Measurements from ENCODE around the gene OCA2.

Gene OCA2

GRCh38 chr15:27865323-27865922, 233.7 kb downstream of the OCA2 start:
- H3K27ac ChIP-seq: no peak overlapping the region
- TF ChIP-seq CTCF (conservative IDR thresholded peaks at IDR 0.05): no peak

DNA sequence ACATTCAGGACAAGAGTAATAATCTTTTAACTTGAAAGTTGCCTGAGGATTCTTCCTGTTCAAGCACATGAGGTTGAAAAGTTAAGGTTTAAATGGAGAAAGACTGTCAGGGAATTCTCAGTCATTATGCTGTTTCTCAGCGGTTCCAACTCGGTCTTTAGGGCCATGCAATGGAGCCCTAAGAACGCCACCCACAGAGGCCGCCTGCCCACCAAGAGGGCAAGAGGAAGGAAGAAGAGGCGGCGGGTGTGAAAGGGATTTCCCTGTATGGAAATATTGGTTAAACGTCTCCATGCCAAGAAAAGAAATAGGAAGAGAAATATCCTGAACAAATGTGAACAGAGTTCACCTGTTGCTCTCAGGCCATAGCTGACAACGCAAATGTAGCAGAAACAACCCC, 234.4 kb downstream of the OCA2 start:
- no peak for TF ChIP-seq CTCF (conservative IDR thresholded peaks at IDR 0.05)

DNA sequence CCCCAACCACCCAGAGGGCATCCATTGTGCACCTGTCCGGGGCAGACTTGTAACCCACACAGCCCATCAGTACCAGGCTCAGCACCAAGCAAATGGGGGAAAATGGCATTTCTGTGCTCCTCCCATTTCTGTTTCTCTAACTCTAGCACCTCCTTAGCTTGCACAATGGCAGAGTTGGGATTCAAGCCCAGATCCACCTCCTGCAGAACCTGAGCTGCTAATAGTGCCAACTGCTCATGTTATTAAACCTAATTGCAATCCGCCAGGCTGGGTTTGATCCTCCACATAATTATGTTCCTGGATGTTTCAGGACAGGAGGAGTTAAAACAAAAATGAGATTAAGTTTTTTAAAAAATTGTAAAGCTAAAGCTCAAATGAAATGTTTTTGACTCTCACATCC, 235.0 kb downstream of the OCA2 start:
- H3K27ac ChIP-seq: no peak overlapping the region
- TF ChIP-seq CTCF (conservative IDR thresholded peaks at IDR 0.05): no peak

More for the DNA sequence above, 234.4 kb downstream of the OCA2 start:
- no peak overlapping the region for H3K27ac ChIP-seq

DNA sequence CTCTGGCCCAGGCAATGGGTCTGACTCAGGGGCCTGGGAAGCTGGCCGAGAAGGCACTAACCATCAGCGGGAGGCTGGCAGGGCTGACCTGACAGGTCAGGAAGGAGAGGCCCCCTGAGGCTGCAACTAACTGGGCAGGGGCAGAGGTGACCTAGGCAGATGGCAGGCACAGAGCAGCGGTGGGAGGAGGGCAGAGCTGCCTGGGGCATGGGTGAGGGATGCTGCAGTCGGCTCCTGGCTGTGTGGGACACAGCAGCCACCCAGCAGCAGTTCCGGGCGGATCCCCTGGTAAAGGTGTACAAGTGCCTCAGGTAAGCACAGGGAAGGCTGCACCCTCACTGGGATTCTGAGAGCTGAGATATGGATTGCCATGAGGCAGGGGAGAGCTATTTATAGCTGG, 236.1 kb downstream of the OCA2 start:
- no peak overlapping the region for H3K27ac ChIP-seq
- no peak for TF ChIP-seq CTCF (conservative IDR thresholded peaks at IDR 0.05)

- no peak overlapping the region for H3K27ac ChIP-seq
- TF ChIP-seq CTCF (conservative IDR thresholded peaks at IDR 0.05): no peak
Observed at GRCh38 chr15:27861171-27861570, 237.9 kb downstream of the OCA2 start.

DNA sequence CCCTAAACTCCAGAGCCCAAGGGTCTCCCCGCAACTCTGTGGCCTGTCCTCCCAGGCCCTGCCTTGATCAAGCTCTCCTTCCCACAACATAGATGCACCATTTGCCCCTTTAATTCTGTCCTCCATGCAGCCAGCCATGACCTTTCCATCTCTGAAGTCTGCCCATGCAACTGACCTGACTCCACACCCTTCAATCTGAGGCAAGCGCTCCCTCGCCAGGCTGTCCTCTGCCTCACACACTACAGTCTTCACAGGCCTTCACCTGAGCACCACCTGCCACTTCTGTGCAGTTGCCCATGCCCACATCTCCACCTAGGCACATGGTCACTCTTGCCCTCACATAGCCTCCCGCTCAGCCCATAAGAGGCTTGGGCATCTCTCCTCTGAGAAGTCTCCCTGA, 244.0 kb downstream of the OCA2 start:
- no peak for TF ChIP-seq CTCF (conservative IDR thresholded peaks at IDR 0.05)
- no peak overlapping the region for H3K27ac ChIP-seq

- no peak for TF ChIP-seq CTCF (conservative IDR thresholded peaks at IDR 0.05)
- no peak overlapping the region for H3K27ac ChIP-seq
Observed at GRCh38 chr15:27854601-27855000, 244.5 kb downstream of the OCA2 start.

All from VCaP (cell line).